HG03460 (cell line): Measurements from ENCODE around the gene RAB18.
"Not testable (repeated sequence)": the region's sequence is repeated elsewhere in the genome, so short reads cannot be mapped to it uniquely, and the experiment has no call there.

Experiments used
- ATAC-seq: cut with Tn5 transposase; IDR thresholded peaks from one replicate; pipeline ENCODE4 v1.9.1; 2021; ENCODE audit not compliant: unreplicated experiment

The RAB18 gene

GRCh38 chr10:27541796-27542729, 38.0 kb downstream of the RAB18 start:
- ATAC-seq: no peak

GRCh38 chr10:27542812-27543211, 38.7 kb downstream of the RAB18 start:
- ATAC-seq: no peak

DNA sequence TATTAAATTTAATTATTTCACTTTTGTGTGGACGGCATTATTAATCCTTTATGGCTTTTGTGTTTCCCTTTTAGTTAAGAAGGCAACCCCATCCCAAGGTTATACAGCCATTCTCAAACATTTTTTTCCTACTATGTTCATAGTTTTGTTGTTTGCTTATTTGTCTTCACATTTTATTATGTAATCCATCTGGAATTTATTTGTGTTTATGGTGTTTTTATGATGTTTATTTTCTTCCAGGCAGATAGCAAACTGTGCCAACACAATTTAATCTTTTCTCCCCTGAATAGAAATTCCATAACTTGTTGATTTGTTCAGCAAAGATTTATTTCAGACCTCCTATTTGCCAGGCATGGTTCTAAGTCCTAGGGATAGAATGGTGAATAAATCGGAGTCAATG, 42.9 kb downstream of the RAB18 start:
- ATAC-seq: no peak

DNA sequence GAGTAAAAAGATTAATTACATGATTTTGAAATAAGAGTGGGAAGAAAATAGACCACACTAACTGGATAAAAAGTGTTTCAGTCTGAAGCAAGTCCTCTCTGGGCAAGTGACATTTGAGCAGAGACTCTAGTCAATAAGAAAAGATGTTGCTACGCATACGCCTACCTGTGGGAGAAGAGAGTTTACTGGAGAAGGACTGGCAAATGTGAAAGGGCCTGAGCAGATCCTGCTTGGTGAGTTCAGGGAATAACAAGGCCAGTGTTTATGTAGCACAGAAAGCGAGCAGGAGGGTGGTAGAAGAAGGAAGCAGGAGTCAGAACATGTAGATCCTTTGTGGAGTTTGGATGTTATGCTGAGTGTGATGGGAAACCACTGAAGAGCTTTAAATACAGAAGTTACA, 43.4 kb downstream of the RAB18 start:
- no peak for ATAC-seq

GRCh38 chr10:27550823-27551222, 46.7 kb downstream of the RAB18 start:
- no peak for ATAC-seq

- no peak for ATAC-seq
Measured at GRCh38 chr10:27558612-27559020, 54.5 kb downstream of the RAB18 start.

DNA sequence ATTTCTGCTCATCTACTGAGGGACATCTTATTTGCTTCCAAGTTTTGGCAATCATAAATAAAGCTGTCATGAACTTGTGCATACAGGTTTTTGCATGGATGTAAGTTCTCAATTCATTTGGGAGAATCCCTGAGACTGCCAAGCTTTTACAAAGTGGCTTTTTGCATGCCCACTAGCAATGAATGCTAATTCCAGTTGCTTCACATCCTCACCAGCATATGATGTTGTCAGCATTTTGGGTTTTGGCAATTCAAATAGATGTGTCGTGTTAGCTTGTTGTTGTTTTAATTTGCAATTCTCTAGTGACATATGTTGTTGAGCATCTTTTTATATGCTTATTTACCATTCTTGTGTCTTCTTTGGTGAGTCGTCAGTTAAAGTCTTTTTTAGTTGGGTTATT, 57.2 kb downstream of the RAB18 start:
- ATAC-seq: no peak

- no peak for ATAC-seq
Measured at GRCh38 chr10:27564398-27564797, 60.3 kb downstream of the RAB18 start.

DNA sequence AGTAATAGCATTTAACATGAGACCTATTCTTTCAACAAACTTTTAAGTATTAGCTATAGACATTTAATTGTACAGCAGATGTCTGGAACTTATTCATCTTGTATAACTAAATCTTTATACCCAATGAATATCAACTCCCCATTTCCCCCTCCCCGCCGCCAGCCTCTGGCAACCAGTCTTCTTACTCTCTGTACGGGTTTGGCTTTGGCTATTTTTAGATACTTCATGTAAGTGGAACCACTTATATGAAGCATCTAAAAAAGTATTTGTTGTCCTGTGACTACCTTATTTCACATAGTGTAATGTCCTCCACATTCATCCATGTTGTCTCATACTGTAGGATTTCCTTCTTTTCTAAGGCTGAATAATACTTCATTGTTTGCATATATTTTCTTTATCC, 60.8 kb downstream of the RAB18 start:
- no peak for ATAC-seq

DNA sequence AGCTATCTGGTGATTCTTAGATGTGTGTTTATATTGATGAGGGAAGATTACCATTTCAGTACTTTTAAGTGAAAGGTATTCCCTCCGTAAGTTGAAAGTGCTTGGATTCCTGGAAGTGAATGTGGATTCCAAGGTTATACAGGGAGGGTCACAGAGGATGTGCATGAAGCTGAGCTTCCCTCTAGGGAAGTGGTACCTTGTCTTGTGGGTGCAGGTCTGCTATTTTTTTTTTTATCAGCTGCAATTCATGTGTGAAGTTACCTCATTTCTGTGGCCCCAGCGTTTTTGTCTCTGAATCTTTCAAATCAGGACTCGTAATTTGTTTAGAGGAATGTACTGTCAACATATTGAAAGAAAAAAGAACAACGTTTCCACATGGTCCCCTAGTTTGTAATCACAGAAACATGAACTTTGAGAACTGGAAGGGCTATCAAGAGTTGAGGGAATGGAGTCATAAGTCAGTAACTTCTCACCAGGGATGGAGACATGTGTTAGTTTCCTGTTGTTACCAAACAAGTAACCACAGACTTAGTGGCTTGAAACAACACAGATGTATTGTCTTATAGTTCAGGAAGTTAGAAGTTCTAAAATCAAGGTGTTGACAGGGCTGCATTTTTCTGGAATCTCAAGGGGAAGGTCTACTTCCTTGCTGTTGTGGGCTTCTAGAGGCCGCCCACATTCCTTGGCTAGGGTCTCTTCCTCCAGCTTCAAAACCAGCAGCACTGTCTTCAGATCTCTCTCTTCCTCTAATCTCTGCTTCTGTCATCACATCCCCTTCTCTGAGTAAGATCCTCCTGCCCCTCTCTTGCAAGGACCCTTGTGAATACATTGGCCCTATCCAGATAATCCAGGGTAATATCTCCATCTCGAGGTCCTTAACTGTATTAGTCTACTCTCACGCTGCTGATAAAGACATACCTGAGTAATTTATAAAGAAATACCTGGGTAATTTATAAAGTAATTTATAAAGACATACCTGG, 64.4 kb downstream of the RAB18 start:
- ATAC-seq: no peak

DNA sequence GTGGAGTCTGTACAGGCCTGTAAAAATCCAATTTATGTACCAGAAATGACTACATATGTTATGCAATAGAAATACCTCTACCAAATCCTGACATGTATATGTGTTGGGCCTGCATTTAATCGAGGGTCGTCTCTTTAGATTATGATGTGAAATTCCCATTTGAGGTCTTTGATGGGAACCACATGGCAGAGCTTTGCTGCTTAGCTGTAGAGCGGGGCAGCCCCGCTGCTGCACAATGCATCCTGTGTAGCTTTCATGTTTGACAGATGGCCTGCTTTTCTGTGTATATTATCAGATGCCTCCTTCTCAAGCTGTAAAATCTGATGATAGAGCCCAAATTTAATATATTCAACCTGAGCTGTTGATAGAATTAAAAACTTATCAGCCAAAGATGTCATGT, 65.8 kb downstream of the RAB18 start:
- no peak for ATAC-seq

- not testable (repeated sequence) for ATAC-seq
Measured at GRCh38 chr10:27577038-27577437, 72.9 kb downstream of the RAB18 start.

GRCh38 chr10:27578316-27578715, 74.2 kb downstream of the RAB18 start:
- ATAC-seq: no peak

DNA sequence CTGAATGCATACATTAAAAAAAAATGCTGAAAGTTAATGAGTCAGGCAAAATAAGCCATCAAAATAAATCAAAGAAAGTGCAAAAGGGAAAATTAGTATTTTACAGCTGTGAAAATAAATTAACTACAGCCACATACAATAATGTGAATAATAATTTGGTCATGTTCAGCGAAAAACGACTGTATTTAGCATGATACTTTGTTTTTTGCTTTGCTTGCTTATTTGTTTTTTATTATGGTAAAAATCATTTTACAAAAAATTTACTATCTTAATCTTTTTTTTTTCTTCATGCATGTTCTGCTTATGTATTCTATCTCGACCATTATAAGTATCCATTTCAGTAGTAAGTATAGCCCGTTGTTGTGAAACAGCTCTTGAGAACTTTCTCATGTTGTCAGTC, 77.1 kb downstream of the RAB18 start:
- no peak for ATAC-seq

DNA sequence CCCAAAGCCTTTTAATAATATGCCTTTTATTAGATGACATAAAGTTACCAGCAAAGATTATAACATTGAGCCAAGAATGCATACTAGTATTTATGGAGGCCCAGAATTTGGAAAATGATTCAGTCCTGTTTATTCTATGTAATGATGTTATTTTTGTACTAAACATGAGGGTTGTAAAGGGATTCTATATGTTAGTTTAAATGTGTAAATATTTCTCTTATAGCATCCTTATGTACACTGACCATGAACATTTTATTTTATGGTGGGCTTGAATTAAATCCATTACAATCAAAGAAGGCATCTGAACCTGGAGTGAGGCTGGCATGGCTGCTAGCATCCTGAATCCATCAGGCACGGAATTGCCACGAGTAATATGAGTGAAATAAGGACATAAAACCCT, 80.2 kb downstream of the RAB18 start:
- ATAC-seq: no peak
